ENCODE measurements around the gene RAD51B.
A peak's percentile ranks its signal among the peaks of the same experiment; 100 is the strongest.

RAD51B gene

DNA sequence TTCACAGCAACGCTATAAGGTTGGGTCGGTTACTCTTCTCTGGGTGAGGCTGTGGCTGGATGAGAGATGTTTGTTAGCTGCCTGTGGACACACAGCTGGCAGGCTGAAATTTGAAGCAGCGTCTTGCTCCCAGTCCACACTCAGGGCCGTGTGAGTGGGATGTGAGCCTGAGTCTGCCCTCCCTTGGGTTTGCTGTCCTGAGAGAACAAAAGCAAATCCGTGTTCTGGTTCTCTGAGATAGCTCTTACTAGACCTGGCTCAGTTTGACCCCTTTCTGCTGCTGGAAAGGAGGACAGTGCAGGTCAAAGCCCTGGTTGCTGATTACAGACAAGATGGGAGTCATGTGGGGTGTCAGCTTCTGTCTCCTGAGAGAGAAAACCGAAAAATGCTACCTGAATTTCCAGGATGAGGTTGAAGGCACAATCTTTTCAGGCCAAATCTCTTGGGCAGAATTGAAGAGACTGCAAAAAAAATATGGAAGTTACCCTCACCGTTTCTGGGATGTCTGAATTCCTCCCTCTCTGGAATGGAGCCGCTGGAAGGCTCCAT is 702.5 kb downstream of the RAD51B start:
- no peaks in the 10 kb centered on the region for H3K9me3 ChIP-seq (ENCODE audit: control insufficient read depth, insufficient read depth, low read depth, low read length)
- no peaks in the 10 kb centered on the region for H3K36me3 ChIP-seq (ENCODE audit: control insufficient read depth in 2 of 2, insufficient read depth in 1 of 2, low read length in 2 of 2)
- CTCF ChIA-PET: interaction anchor here (1.3 kb wide), 1 partner anchor 579 kb away, joined by 4 read pairs; no protein-coding TSS in a partner anchor
- POLR2A ChIA-PET: interaction anchor here (0.8 kb wide), 1 partner anchor 630 kb away, joined by 4 read pairs; no protein-coding TSS in a partner anchor
- no peaks in the 10 kb centered on the region for H3K4me1 ChIP-seq (ENCODE audit: control insufficient read depth, insufficient read depth, low read length)
- TF ChIP-seq ZBTB20 (tag by site-specific recombination; IDR thresholded peaks at IDR 0.05) (no peak), ZNF610 (tag by site-specific recombination; IDR thresholded peaks at IDR 0.05; ENCODE audit: borderline replicate concordance) (no peak), ZNF350 (tag by site-specific recombination; IDR thresholded peaks at IDR 0.05) (no peak), ZNF132 (tag by site-specific recombination; IDR thresholded peaks at IDR 0.05; ENCODE audit: borderline replicate concordance) (no peak), ZNF138 (tag by site-specific recombination; IDR thresholded peaks at IDR 0.05; ENCODE audit: borderline replicate concordance) (no peak), ZNF549 (tag by site-specific recombination; IDR thresholded peaks at IDR 0.05) (no peak)
- TF ChIP-seq, protein P1, sequence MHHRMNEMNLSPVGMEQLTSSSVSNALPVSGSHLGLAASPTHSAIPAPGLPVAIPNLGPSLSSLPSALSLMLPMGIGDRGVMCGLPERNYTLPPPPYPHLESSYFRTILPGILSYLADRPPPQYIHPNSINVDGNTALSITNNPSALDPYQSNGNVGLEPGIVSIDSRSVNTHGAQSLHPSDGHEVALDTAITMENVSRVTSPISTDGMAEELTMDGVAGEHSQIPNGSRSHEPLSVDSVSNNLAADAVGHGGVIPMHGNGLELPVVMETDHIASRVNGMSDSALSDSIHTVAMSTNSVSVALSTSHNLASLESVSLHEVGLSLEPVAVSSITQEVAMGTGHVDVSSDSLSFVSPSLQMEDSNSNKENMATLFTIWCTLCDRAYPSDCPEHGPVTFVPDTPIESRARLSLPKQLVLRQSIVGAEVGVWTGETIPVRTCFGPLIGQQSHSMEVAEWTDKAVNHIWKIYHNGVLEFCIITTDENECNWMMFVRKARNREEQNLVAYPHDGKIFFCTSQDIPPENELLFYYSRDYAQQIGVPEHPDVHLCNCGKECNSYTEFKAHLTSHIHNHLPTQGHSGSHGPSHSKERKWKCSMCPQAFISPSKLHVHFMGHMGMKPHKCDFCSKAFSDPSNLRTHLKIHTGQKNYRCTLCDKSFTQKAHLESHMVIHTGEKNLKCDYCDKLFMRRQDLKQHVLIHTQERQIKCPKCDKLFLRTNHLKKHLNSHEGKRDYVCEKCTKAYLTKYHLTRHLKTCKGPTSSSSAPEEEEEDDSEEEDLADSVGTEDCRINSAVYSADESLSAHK (tag by site-specific recombination; IDR thresholded peaks at IDR 0.05): no peak
- TF ChIP-seq, protein P2, sequence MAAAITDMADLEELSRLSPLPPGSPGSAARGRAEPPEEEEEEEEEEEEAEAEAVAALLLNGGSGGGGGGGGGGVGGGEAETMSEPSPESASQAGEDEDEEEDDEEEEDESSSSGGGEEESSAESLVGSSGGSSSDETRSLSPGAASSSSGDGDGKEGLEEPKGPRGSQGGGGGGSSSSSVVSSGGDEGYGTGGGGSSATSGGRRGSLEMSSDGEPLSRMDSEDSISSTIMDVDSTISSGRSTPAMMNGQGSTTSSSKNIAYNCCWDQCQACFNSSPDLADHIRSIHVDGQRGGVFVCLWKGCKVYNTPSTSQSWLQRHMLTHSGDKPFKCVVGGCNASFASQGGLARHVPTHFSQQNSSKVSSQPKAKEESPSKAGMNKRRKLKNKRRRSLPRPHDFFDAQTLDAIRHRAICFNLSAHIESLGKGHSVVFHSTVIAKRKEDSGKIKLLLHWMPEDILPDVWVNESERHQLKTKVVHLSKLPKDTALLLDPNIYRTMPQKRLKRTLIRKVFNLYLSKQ (tag by site-specific recombination; IDR thresholded peaks at IDR 0.05; ENCODE audit: borderline replicate concordance): no peak
- no peak overlapping the region for H3K27ac ChIP-seq (ENCODE audit: extremely low read depth, low read depth, low read length)
- H3K4me3 ChIP-seq (ENCODE audit: low read depth, low read length): no peak overlapping the region

DNA sequence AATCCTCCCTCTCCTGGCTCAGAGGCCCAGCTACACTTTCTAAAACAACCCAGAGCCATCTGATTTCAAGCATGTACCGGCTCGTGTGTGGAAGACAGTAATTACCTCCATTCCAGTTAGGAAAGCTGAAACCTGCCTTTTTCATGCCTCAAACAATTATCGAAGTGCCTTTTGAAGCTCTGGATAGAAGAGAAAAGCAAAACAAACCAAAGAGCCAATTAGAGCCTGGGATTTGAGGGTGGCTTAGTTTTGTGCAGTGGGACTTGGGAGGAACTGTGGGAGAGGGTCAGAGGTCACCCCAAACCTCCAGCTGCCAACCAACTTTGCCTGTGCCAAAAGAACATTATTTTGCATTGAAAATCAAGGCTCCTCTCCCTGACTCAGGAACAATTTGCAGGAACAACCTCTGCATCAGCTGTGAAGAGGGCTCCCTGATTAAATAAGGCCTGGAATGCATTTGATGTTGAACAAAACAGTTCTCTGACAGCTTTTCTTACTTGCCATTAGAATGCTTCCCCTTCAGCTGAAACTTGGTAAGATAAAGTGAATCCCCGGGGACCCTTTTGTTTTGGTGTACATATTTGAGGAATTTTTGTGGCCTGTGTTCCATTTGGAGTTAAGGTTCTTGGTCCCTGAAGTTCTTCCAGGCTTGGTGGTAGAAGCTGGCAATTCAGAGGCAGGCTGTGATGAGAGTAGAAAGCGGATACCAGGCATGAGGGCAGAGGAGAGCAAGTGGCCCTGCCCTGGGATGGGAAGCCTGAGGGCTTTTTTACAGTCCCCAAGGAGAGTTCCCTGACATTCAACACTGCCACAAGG is 703.1 kb downstream of the RAD51B start:
- Histone ChIP-seq H3K4me3 (ENCODE audit: low read depth, low read length) (no peak overlapping the region), H3K4me1 (ENCODE audit: control insufficient read depth, insufficient read depth, low read length) (no peaks in the 10 kb centered on the region), H3K9me3 (ENCODE audit: control insufficient read depth, insufficient read depth, low read depth, low read length) (no peaks in the 10 kb centered on the region), H3K27ac (ENCODE audit: extremely low read depth, low read depth, low read length) (no peak overlapping the region), H3K36me3 (ENCODE audit: control insufficient read depth in 2 of 2, insufficient read depth in 1 of 2, low read length in 2 of 2) (no peaks in the 10 kb centered on the region)
- CTCF ChIA-PET: interaction anchor here (0.5 to 1.3 kb wide), 2 partner anchors 340 to 579 kb away, joined by 4 read pairs; no protein-coding TSS in a partner anchor
- TF ChIP-seq ZNF214 (tag by site-specific recombination; IDR thresholded peaks at IDR 0.05; ENCODE audit: borderline replicate concordance) (no peak), FEZF1 (tag by site-specific recombination; IDR thresholded peaks at IDR 0.05) (0 out of 2 replicates have a peak, but pooled peaks have one; percentile 32)
- POLR2A ChIA-PET: no interaction called here

DNA sequence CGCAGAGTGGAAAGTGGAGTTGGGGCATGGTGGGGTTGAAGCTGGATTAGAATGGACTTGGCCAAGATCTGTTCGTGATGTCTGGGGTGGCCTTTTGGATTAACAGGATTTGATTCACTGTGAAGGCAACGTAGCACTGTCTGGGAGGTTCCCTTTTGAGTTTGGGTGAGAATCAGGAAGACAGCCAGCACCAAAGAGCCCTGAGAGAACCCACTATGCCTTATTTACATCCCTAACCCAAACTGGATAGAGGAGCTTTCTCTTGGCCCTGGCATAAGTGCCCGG is 703.7 kb downstream of the RAD51B start:
- H3K4me3 ChIP-seq (ENCODE audit: low read depth, low read length): no peak overlapping the region
- TF ChIP-seq ZNF138 (tag by site-specific recombination; IDR thresholded peaks at IDR 0.05; ENCODE audit: borderline replicate concordance) (no peak), GLIS2 (tag by site-specific recombination; IDR thresholded peaks at IDR 0.05) (no peak), ZFHX2 (tag by site-specific recombination; conservative IDR thresholded peaks at IDR 0.05) (no peak), SP7 (tag by site-specific recombination; IDR thresholded peaks at IDR 0.05) (no peak), ZNF155 (tag by site-specific recombination; IDR thresholded peaks at IDR 0.05) (no peak), ZNF677 (tag by site-specific recombination; IDR thresholded peaks at IDR 0.05) (no peak), ZNF660 (tag by site-specific recombination; IDR thresholded peaks at IDR 0.05) (no peak), ZNF394 (tag by site-specific recombination; IDR thresholded peaks at IDR 0.05; ENCODE audit: borderline replicate concordance) (no peak), FEZF1 (tag by site-specific recombination; IDR thresholded peaks at IDR 0.05) (no peak), ZFP69B (tag by site-specific recombination; IDR thresholded peaks at IDR 0.05) (no peak), ZNF530 (tag by site-specific recombination; IDR thresholded peaks at IDR 0.05; ENCODE audit: low read depth) (no peak)
- TF ChIP-seq, protein P3, sequence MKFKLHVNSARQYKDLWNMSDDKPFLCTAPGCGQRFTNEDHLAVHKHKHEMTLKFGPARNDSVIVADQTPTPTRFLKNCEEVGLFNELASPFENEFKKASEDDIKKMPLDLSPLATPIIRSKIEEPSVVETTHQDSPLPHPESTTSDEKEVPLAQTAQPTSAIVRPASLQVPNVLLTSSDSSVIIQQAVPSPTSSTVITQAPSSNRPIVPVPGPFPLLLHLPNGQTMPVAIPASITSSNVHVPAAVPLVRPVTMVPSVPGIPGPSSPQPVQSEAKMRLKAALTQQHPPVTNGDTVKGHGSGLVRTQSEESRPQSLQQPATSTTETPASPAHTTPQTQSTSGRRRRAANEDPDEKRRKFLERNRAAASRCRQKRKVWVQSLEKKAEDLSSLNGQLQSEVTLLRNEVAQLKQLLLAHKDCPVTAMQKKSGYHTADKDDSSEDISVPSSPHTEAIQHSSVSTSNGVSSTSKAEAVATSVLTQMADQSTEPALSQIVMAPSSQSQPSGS (tag by site-specific recombination; IDR thresholded peaks at IDR 0.05; ENCODE audit: low read depth): no peak
- H3K4me1 ChIP-seq (ENCODE audit: control insufficient read depth, insufficient read depth, low read length): no peaks in the 10 kb centered on the region
- H3K36me3 ChIP-seq (ENCODE audit: control insufficient read depth in 2 of 2, insufficient read depth in 1 of 2, low read length in 2 of 2): no peaks in the 10 kb centered on the region
- H3K9me3 ChIP-seq (ENCODE audit: control insufficient read depth, insufficient read depth, low read depth, low read length): no peaks in the 10 kb centered on the region
- no peak overlapping the region for H3K27ac ChIP-seq (ENCODE audit: extremely low read depth, low read depth, low read length)
- CTCF ChIA-PET: no interaction called here
- POLR2A ChIA-PET: no interaction called here

Measured in HEK293 (cell line).